SK-N-MC (cell line): ENCODE measurements around the gene CRB3.

Source experiments
- EZH2 ChIP-seq: fragments of 200-600 bp; sonication (generic); IDR thresholded peaks from one replicate; pipeline ENCODE4 v1.6.1; 2017; ENCODE audit warnings: antibody characterized with exemption
- POLR2AphosphoS5 ChIP-seq: IDR thresholded peaks from 2 replicates; pipeline ENCODE4 v1.6.1; 2012; ENCODE audit warnings: mild to moderate bottlenecking, low read depth, low read length, borderline replicate concordance

- TF ChIP-seq EZH2, result no peak
- TF ChIP-seq POLR2AphosphoS5, result no peak
These were observed 32.2 kb upstream of the CRB3 start for GRCh38 chr19:6431891-6432290.
